Measurements from ENCODE around the gene INPP4A.

GRCh38 chr2:98453083-98453482, 8.4 kb downstream of the INPP4A start:
- TF ChIP-seq CTCF (IDR thresholded peaks at IDR 0.05) = no peak
- no peak for TF ChIP-seq POLR2A (IDR thresholded peaks at IDR 0.05)
